Stimulated activated CD4-positive, alpha-beta T cell treated with anti-CD3 and anti-CD28 coated beads, Interleukin-15, amount 100 ng/mL, for 24 hours (primary cell): ENCODE measurements around the gene AGBL4.

Source experiments
- DNase-seq: peaks from one replicate; pipeline ENCODE4 v3.0.0-alpha.2; 2020

AGBL4 gene

GRCh38 chr1:49166031-49166430, 857.7 kb downstream of the AGBL4 start:
- DNase-seq: no peak

GRCh38 chr1:49163031-49163430, 860.7 kb downstream of the AGBL4 start:
- no peak for DNase-seq

GRCh38 chr1:49160677-49161076, 863.1 kb downstream of the AGBL4 start:
- DNase-seq: no peak

GRCh38 chr1:49136738-49137251, 887.0 kb downstream of the AGBL4 start:
- DNase-seq: no peak

- no peak for DNase-seq
These were observed 898.0 kb downstream of the AGBL4 start for GRCh38 chr1:49125746-49126145.

- DNase-seq: no peak
These were observed 911.8 kb downstream of the AGBL4 start for GRCh38 chr1:49111931-49112330.

- no peak for DNase-seq
These were observed 917.3 kb downstream of the AGBL4 start for GRCh38 chr1:49106445-49106844.

GRCh38 chr1:49104575-49104974, 919.2 kb downstream of the AGBL4 start:
- DNase-seq: no peak

GRCh38 chr1:49102752-49103151, 921.0 kb downstream of the AGBL4 start:
- DNase-seq: no peak

- no peak for DNase-seq
These were observed 924.9 kb downstream of the AGBL4 start for GRCh38 chr1:49098866-49099265.

- no peak for DNase-seq
These were observed 937.4 kb downstream of the AGBL4 start for GRCh38 chr1:49086327-49086726.

GRCh38 chr1:49085079-49085478, 938.7 kb downstream of the AGBL4 start:
- no peak for DNase-seq

GRCh38 chr1:49060766-49061165, 963.0 kb downstream of the AGBL4 start:
- DNase-seq: no peak

- no peak for DNase-seq
These were observed 964.7 kb downstream of the AGBL4 start for GRCh38 chr1:49059087-49059486.

GRCh38 chr1:49052102-49052501, 971.7 kb downstream of the AGBL4 start:
- no peak for DNase-seq

- no peak for DNase-seq
These were observed 972.1 kb downstream of the AGBL4 start for GRCh38 chr1:49051647-49052046.

GRCh38 chr1:49050041-49050440, 973.7 kb downstream of the AGBL4 start:
- no peak for DNase-seq

- no peak for DNase-seq
These were observed 975.6 kb downstream of the AGBL4 start for GRCh38 chr1:49048188-49048587.

GRCh38 chr1:49046305-49046704, 977.4 kb downstream of the AGBL4 start:
- no peak for DNase-seq

GRCh38 chr1:49045371-49045770, 978.4 kb downstream of the AGBL4 start:
- no peak for DNase-seq

- no peak for DNase-seq
These were observed 987.1 kb downstream of the AGBL4 start for GRCh38 chr1:49036700-49037099.

GRCh38 chr1:49028396-49028795, 995.4 kb downstream of the AGBL4 start:
- no peak for DNase-seq

- no peak for DNase-seq
These were observed 997.4 kb downstream of the AGBL4 start for GRCh38 chr1:49026230-49026811.

GRCh38 chr1:49016030-49016977, 1007.5 kb downstream of the AGBL4 start:
- DNase-seq: no peak
